Tibial nerve (tissue), 4 donors: ENCODE data around the gene TFDP2.

Experiments used
- CTCF ChIP-seq, 5 experiments: fragments of 200-600 bp in 3 of 5; fragments of 450-650 bp in 2 of 5; sonication (generic) in 3 of 5; IDR thresholded peaks; one replicate each; pipeline ENCODE4 v1.5.1; 2016 to 2019; ENCODE audit warnings: antibody characterized with exemption in 5 of 5, mild to moderate bottlenecking in 3 of 5, moderate library complexity in 2 of 5
- EP300 ChIP-seq, 2 donors: sonication (generic); formaldehyde crosslinking; IDR thresholded peaks; one replicate each; pipeline ENCODE4 v1.6.1; 2017; ENCODE audit warnings: antibody characterized with exemption in 2 of 2, mild to moderate bottlenecking in 1 of 2
- POLR2A ChIP-seq, 2 donors: fragments of 450-650 bp; IDR thresholded peaks; one replicate each; pipeline ENCODE4 v1.6.1; 2017; ENCODE audit warnings: antibody characterized with exemption in 2 of 2, mild to moderate bottlenecking in 2 of 2, moderate library complexity in 2 of 2

- TF ChIP-seq POLR2A (IDR thresholded peaks at IDR 0.05) (no peak), CTCF (IDR thresholded peaks at IDR 0.05) (no peak), EP300 (IDR thresholded peaks at IDR 0.05) (no peak)
Measured at GRCh38 chr3:142168514-142168913, 19.2 kb upstream of the TFDP2 start.
